GM20000 (cell line): Measurements from ENCODE around the gene DNAI2.
A peak's percentile ranks its signal among the peaks of the same experiment; 100 is the strongest.
"Not testable (repeated sequence)": the region's sequence is repeated elsewhere in the genome, so short reads cannot be mapped to it uniquely, and the experiment has no call there.

Experiments
- DNase-seq: peaks from one replicate; pipeline ENCODE4 v3.0.0; 2012; ENCODE audit warnings: low spot score
- TF ChIP-seq, protein P1 (sequence below): IDR thresholded peaks from 2 replicates; pipeline ENCODE4 v1.5.1; 2012; ENCODE audit warnings: mild to moderate bottlenecking, control low read depth; ENCODE audit errors: extremely low read depth, missing control alignments

The DNAI2 gene

DNA sequence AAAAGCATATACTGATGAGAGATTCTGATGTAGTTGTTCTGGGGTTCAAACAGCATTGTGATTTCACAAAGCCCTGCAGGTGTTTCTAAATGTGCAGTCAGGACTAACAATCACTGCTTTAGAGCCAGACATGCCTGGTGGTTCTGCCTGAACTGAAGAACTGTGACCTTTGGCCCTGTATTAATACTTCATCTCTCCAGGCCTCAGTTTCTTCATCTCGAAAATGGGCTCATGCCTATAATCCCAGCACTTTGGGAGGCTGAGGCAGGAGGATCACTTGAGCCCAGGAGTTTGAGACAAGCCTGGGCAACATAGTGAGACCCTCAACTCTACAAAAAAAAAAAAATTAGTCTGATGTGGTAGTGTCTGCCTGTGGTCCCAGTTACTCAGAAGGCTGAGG lies 3.9 kb downstream of the DNAI2 start:
- no peak for DNase-seq
- TF ChIP-seq, protein P1, sequence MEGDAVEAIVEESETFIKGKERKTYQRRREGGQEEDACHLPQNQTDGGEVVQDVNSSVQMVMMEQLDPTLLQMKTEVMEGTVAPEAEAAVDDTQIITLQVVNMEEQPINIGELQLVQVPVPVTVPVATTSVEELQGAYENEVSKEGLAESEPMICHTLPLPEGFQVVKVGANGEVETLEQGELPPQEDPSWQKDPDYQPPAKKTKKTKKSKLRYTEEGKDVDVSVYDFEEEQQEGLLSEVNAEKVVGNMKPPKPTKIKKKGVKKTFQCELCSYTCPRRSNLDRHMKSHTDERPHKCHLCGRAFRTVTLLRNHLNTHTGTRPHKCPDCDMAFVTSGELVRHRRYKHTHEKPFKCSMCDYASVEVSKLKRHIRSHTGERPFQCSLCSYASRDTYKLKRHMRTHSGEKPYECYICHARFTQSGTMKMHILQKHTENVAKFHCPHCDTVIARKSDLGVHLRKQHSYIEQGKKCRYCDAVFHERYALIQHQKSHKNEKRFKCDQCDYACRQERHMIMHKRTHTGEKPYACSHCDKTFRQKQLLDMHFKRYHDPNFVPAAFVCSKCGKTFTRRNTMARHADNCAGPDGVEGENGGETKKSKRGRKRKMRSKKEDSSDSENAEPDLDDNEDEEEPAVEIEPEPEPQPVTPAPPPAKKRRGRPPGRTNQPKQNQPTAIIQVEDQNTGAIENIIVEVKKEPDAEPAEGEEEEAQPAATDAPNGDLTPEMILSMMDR = no peak

DNA sequence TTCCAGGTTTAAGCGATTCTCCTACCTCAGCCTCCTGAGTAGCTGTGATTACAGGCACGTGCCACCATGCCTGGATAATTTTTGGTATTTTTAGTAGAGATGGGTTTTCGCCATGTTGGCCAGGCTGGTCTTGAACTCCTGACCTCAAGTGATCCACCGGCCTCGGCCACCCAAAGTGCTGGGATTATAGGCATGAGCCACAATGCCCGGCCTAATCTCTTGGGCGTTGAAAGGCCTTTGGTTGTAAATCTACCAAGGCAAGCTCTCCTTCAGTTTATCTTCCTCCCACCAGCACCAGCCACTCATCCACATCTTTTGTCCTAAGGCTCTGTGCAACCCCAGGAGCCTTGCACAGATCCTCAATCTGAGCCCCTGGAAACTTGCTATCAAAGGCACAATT lies 5.6 kb downstream of the DNAI2 start:
- DNase-seq = not testable (repeated sequence)

DNA sequence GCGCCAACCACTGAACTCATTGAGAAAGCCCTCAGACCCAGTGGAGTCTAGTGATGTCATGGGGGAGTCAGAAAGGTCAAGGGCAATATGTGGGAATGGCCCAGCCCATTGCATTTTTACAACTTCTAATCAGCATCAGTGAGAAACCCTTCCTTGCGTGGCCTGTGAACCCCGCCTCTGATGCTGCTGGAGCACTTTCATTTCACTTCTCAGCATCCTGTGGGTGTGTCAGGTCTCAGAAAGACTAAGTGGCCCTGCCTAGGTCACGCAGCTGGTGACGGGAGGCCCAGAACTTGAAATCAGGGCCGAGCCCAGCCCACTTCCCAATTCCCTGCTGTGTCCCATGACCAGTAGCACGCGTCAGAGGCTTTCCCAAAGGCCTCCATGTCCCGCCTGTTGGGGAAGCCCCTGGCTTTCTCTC lies 6.1 kb downstream of the DNAI2 start:
- peak; percentile 73 for DNase-seq
- TF ChIP-seq, protein P1 = no peak

DNA sequence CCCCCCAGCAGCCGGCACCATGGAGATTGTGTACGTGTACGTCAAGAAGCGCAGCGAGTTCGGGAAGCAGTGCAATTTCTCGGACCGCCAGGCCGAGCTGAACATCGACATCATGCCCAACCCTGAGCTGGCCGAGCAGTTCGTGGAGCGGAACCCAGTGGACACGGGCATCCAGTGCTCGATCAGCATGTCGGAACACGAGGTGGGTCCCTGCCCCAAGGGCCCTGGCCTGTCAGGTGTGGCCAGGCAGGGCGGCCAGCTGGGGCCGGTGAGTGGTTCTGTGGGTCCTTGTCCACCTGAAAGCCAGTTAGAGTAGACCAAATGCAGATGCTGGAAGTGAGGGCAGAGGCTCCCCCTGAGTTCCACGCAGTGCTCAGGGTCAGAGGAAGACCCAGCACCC lies 7.8 kb downstream of the DNAI2 start:
- TF ChIP-seq, protein P1 = no peak

DNA sequence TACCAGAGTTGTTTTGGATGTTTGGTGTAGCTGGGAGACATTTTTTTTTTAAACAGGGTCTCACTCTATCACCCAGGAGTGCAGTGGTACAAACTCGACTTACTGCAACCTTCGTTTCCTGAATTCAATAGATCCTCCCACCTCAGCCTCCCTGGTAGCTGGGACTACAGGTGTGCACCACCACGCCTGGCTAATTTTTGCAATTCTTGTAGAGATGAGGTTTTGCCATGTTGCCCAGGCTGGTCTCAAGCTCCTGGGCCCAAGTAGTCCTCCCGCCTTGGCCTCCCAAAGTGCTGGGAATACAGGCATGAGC lies 8.2 kb downstream of the DNAI2 start:
- not testable (repeated sequence) for DNase-seq

More for the DNA sequence above, 7.8 kb downstream of the DNAI2 start:
- DNase-seq = no peak

DNA sequence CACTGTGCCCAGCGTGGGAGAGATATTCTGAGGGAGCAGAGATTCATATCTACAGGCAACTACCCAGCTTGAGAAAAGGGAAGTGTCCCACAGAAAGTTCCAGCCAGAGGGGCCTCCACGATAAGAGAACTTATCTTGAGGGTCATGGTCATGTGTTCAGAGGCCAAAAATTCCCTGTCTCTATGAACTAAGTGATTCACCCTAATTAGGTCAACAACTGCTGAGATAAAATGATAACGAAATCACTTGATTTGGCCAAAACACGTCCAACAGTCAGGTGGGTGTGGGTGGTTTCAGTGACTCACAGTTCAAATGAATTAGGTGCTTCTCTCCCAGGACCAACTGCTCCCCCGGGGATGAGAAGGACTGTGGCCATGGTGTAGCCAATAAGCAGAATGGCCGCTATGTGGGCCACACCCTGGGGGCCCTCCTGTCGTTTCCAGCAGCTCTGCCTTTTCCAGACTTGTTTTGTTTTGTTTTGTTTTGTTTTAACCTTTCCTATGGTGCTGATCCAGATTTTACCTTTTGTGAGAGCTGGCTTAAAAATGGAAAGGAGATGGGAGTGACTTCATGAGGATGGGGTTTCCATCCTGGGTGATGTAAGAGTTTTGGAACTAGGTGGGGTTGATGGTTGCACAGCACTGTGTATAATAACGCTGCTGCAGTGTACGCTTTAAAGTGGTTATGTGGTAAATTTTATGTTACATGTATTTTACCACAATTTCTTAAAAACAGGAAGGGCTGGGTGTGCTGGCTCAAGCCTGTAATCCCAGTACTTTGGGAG lies 8.7 kb downstream of the DNAI2 start:
- no peak for DNase-seq
- TF ChIP-seq, protein P1 = no peak

DNA sequence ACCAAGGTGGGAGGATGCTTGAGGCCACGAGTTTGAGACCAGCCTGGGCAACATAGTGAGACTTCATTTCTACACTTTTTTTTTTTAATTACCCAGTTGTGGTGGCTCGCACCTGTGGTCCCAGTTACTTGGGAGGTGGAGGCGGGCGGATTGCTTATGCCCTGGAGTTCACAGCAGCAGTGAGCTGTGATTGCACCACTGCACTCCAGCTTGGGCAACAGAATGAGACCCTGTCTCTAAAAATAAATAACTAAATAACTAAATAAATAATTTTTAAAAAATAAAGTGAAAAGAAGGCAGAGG lies 9.3 kb downstream of the DNAI2 start:
- TF ChIP-seq, protein P1 = no peak
- DNase-seq = no peak

DNA sequence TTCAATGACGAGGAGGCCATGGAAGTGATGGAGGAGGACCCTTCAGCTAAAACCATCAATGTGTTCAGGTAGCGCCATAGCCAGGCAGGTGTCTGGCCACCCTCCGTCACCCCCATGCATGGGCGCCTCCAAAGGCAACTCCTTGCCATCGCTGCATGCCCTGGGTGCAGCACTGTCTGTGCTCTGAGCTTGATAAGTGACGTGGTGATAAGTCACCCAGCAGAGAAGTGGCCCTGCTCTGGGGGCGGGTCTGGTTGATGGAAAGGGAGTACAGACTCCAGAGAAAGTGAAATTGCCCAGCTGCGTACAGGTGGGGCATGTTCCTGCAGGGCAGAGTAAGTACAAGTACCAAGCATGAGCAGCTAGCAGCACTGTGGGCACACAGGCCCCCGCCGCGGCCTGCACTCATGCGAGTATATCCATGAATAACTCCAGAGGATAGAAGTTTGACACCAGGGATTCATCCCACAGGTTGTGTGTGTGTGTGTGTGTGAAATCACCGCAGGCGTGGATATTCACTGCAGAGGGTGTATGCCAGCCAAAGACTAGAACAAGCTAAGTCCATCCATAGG lies 13.1 kb downstream of the DNAI2 start:
- no peak for DNase-seq
- TF ChIP-seq, protein P1 = no peak

DNA sequence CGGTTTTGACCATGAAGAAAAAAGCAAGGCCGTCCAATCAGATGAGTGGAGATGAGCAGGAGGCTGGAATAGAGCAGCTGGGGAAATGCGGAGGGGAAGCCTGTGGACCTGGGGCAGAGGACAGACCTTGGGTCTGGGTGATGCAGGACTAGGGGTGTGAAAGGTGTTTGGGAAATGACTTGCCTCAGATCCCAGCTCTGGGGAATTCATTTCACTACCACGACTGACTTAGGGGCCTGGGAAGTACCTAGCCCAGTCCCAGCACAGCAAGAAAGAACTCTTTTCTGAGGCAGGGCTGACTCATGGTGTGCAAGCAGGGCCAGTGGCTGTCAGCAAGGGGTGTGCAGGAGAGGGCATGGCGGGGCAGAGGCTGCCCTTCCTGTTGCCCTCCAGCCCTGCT lies 14.8 kb downstream of the DNAI2 start:
- DNase-seq = peak; percentile 53
- TF ChIP-seq, protein P1 = no peak
